Upper lobe of left lung (tissue), 4 donors: Measurements from ENCODE around the gene ZFX.

ENCODE experiments used
- CTCF ChIP-seq, 6 experiments: fragments of 450-650 bp in 4 of 6; fragments of 200-600 bp in 2 of 6; sonication (generic) in 2 of 6; IDR thresholded peaks; one replicate each; pipeline ENCODE4 v1.5.1; 2016 to 2019; ENCODE audit warnings: antibody characterized with exemption in 6 of 6
- EP300 ChIP-seq, 4 donors: sonication (generic); formaldehyde crosslinking; IDR thresholded peaks; one replicate each; pipeline ENCODE4 v1.5.1; 2017; ENCODE audit warnings: antibody characterized with exemption in 4 of 4, control low read depth in 2 of 4
- POLR2A ChIP-seq, 4 donors: fragments of 450-650 bp; IDR thresholded peaks; one replicate each; pipeline ENCODE4 v1.5.1; 2016 to 2017; ENCODE audit warnings: antibody characterized with exemption in 4 of 4, mild to moderate bottlenecking in 2 of 4
- POLR2AphosphoS5 ChIP-seq, 2 donors: sonication (generic); formaldehyde crosslinking; IDR thresholded peaks; one replicate each; pipeline ENCODE4 v1.5.1; 2017; ENCODE audit warnings: antibody characterized with exemption in 2 of 2

GRCh38 chrX:24184018-24184417, 34.5 kb downstream of the ZFX start:
- no peak for TF ChIP-seq CTCF (IDR thresholded peaks at IDR 0.05)
- no peak for TF ChIP-seq POLR2A (IDR thresholded peaks at IDR 0.05)
- TF ChIP-seq POLR2AphosphoS5 (IDR thresholded peaks at IDR 0.05): no peak
- TF ChIP-seq EP300 (IDR thresholded peaks at IDR 0.05): no peak
